HepG2 (cell line): ENCODE data around the gene COASY. TPM values are rescaled to one million over a fixed set of nuclear protein-coding genes. Genes with fewer than 3 reads are reported as not detected.
A peak's percentile ranks its signal among the peaks of the same experiment; 100 is the strongest.

Experiments
- ATAC-seq: fragments of 200-7000 bp; cut with Tn5 transposase; 3 replicates; pipeline ENCODE4 v1.9.1; 2020; ENCODE audit warnings: mild to moderate bottlenecking, moderate library complexity
- BruUV-seq: library from RNA; stranded (reverse); fragments of 400-500 nt; replicated peaks from 2 replicates; lab custom pipeline; 2021; lab: Mats Ljungman, UMichigan
- CTCF ChIA-PET: fragments of 300-600 bp; formaldehyde crosslinking; extraction: SDS; loops from one replicate; lab custom pipeline; 2021; ENCODE audit warnings: low total read pairs, inconsistent platforms, low intra/inter-chr PET ratio; lab: Yijun Ruan, JAX
- POLR2A ChIA-PET: fragments of 350-600 bp; sonication (Branson Sonifier 250); formaldehyde crosslinking; loops from one replicate; lab custom pipeline; 2020; ENCODE audit warnings: antibody characterized with exemption, inconsistent platforms; lab: Yijun Ruan, JAX
- DNase-seq: peaks from one replicate; pipeline ENCODE4 v3.0.0-alpha.2; 2015; ENCODE audit warnings: low spot score
- FAIRE-seq: peaks from 3 replicates; lab custom pipeline; 2011; peaks lifted over from hg19 to GRCh38; lab: Jason Lieb, UNC
- H2AFZ ChIP-seq: one replicate; pipeline ENCODE4 v1.6.1; 2011; ENCODE audit warnings: low read length, inconsistent platforms
- H3K27ac ChIP-seq: fragments of 300-600 bp; 3 replicates; pipeline ENCODE4 v1.8.0; 2011; ENCODE audit warnings: mixed run types, mild to moderate bottlenecking, mixed read lengths, low read length, inconsistent platforms; ENCODE audit not compliant: insufficient read depth; ENCODE audit errors: extremely low read length
- H3K27me3 ChIP-seq, 2 experiments: fragments of 200-600 bp in 1 of 2; 2 replicates in 1 of 2; 3 replicates in 1 of 2; pipeline versions ENCODE4 v1.6.0 to v1.8.0; 2011; ENCODE audit warnings: low read length in 2 of 2, mild to moderate bottlenecking in 2 of 2, moderate library complexity in 2 of 2, inconsistent platforms in 1 of 2; ENCODE audit not compliant: insufficient read depth in 2 of 2, control insufficient read depth in 1 of 2
- H3K36me3 ChIP-seq, 2 experiments: fragments of 200-600 bp in 1 of 2; replicated peaks in 1 of 2; 2 replicates in 1 of 2; 3 replicates in 1 of 2; pipeline versions ENCODE4 v1.5.1 to v1.8.0; 2011; ENCODE audit warnings: low read length in 2 of 2, inconsistent platforms in 1 of 2; ENCODE audit not compliant: insufficient read depth in 2 of 2, control insufficient read depth in 1 of 2
- H3K4me1 ChIP-seq: 2 replicates; pipeline ENCODE4 v1.5.1; 2012; ENCODE audit warnings: low read length, inconsistent platforms; ENCODE audit not compliant: insufficient read depth
- H3K4me2 ChIP-seq: 2 replicates; pipeline ENCODE4 v1.6.0; 2011; ENCODE audit warnings: low read depth, low read length, inconsistent platforms
- H3K4me3 ChIP-seq, 3 experiments: fragments of 200-600 bp in 1 of 3; sonication (generic), shearing (Covaris generic) in 1 of 3; replicated peaks in 1 of 3; 2 replicates each; pipeline ENCODE4 v1.5.1; 2011 to 2016; ENCODE audit warnings: low read length in 3 of 3, inconsistent platforms in 2 of 3, low read depth in 2 of 3, mild to moderate bottlenecking in 2 of 3, control low read depth in 1 of 3, mixed read lengths in 1 of 3; ENCODE audit not compliant: insufficient read depth in 1 of 3
- H3K79me2 ChIP-seq: one replicate; pipeline ENCODE4 v1.6.1; 2011; ENCODE audit warnings: low read length, inconsistent platforms; ENCODE audit not compliant: insufficient read depth
- H3K9ac ChIP-seq: 2 replicates; pipeline ENCODE4 v1.6.0; 2011; ENCODE audit warnings: mild to moderate bottlenecking, low read depth, low read length, inconsistent platforms; ENCODE audit not compliant: insufficient read depth
- H3K9me3 ChIP-seq: 2 replicates; pipeline ENCODE4 v1.5.1; 2012; ENCODE audit warnings: mild to moderate bottlenecking, low read length
- H4K20me1 ChIP-seq: 2 replicates; pipeline ENCODE4 v1.6.0; 2011; ENCODE audit warnings: inconsistent platforms, mild to moderate bottlenecking, low read length, moderate library complexity; ENCODE audit not compliant: insufficient read depth
- ATF7-NPFF ChIP-seq: sonication (generic); formaldehyde crosslinking; IDR thresholded peaks from 2 replicates; pipeline ENCODE4 v1.8.1; 2023; ENCODE audit warnings: mild to moderate bottlenecking, low read depth, missing genetic modification reagents, moderate library complexity
- DPF2 ChIP-seq: sonication (generic); formaldehyde crosslinking; IDR thresholded peaks from 2 replicates; pipeline ENCODE4 v1.4.0; 2020; ENCODE audit warnings: mild to moderate bottlenecking, low read depth, missing genetic modification reagents, borderline replicate concordance
- ETV5 ChIP-seq: IDR thresholded peaks from 2 replicates; pipeline ENCODE4 v1.6.1; 2018; ENCODE audit warnings: missing biosample characterization, missing genetic modification reagents, inconsistent platforms, borderline replicate concordance
- GLI4 ChIP-seq: sonication (generic); formaldehyde crosslinking; IDR thresholded peaks from 2 replicates; pipeline ENCODE4 v1.5.1; 2020; ENCODE audit warnings: missing genetic modification reagents, mild to moderate bottlenecking, moderate library complexity, borderline replicate concordance
- RERE ChIP-seq: IDR thresholded peaks from 2 replicates; pipeline ENCODE4 v1.6.1; 2016; ENCODE audit warnings: low read depth, missing genetic modification reagents, missing compliant biosample characterization
- SMARCC2 ChIP-seq: fragments of 450-650 bp; IDR thresholded peaks from 2 replicates; pipeline ENCODE4 v1.6.1; 2017; ENCODE audit warnings: antibody characterized with exemption, mild to moderate bottlenecking
- TERF1 ChIP-seq: sonication (generic); formaldehyde crosslinking; IDR thresholded peaks from 2 replicates; pipeline ENCODE4 v1.8.0; 2022; ENCODE audit warnings: mild to moderate bottlenecking, missing genetic modification reagents, moderate library complexity
- ZNF280D ChIP-seq: sonication (generic); formaldehyde crosslinking; IDR thresholded peaks from 2 replicates; pipeline ENCODE4 v1.5.1; 2020; ENCODE audit warnings: mild to moderate bottlenecking, missing genetic modification reagents
- ZNF350 ChIP-seq: sonication (generic); formaldehyde crosslinking; IDR thresholded peaks from 2 replicates; pipeline ENCODE4 v1.4.0; 2020; ENCODE audit warnings: mild to moderate bottlenecking, low read depth, missing genetic modification reagents, borderline replicate concordance
- ZNF740 ChIP-seq: sonication (generic); formaldehyde crosslinking; IDR thresholded peaks from 2 replicates; pipeline ENCODE4 v1.4.0; 2020; ENCODE audit warnings: missing genetic modification reagents
- WGBS: methylation state at CpG from one replicate; pipeline ENCODE4 v1.1.6; 2017; ENCODE audit warnings: low lambda C conversion rate; 5-methylcytosine and 5-hydroxymethylcytosine counted together
- in situ Hi-C: cut with HindIII; loops from 2 replicates; pipeline ENCODE4 v1.10.0; 2017; ENCODE audit warnings: low pct_unique_long_range_greater_than_20kb; ENCODE audit not compliant: extremely low pct_ligation_motif_present
- intact Hi-C: fragments of 100-400 bp; cut with micrococcal nuclease; formaldehyde crosslinking; loops from one replicate; pipeline ENCODE4 v1.10.0; 2022; ENCODE audit not compliant: unreplicated experiment
- polyA plus RNA-seq, 8 experiments: library from polyadenylated mRNA; depleted of rRNA in 3 of 8; stranded (reverse) in 7 of 8; unstranded in 1 of 8; fragments of >200 nt; fragmentation: Illumina TruSeq in 4 of 8; extraction: Trizol in 4 of 8; gene quantifications; 2 replicates each; pipeline versions ENCODE4 v1.2.1 to v1.2.3, GENCODE V29; 2011 to 2016; ENCODE audit warnings: low read depth in 4 of 8, missing spikeins in 1 of 8, mixed read lengths in 1 of 8; ENCODE audit not compliant: insufficient read depth in 1 of 8
- total RNA-seq, 5 experiments: library from RNA; depleted of rRNA; stranded (reverse); fragments of >200 nt; fragmentation: Illumina TruSeq; extraction: Trizol; gene quantifications; 2 replicates each; pipeline ENCODE4 v1.2.3, GENCODE V29; 2016; ENCODE audit warnings: low read depth in 1 of 5

Gene COASY
- total and polyA plus RNA-seq, 2 of the 13 experiments (the other 11 are each of a cell fraction or from before 2014, with no cell fraction given) = 90.7 to 125 TPM

DNA sequence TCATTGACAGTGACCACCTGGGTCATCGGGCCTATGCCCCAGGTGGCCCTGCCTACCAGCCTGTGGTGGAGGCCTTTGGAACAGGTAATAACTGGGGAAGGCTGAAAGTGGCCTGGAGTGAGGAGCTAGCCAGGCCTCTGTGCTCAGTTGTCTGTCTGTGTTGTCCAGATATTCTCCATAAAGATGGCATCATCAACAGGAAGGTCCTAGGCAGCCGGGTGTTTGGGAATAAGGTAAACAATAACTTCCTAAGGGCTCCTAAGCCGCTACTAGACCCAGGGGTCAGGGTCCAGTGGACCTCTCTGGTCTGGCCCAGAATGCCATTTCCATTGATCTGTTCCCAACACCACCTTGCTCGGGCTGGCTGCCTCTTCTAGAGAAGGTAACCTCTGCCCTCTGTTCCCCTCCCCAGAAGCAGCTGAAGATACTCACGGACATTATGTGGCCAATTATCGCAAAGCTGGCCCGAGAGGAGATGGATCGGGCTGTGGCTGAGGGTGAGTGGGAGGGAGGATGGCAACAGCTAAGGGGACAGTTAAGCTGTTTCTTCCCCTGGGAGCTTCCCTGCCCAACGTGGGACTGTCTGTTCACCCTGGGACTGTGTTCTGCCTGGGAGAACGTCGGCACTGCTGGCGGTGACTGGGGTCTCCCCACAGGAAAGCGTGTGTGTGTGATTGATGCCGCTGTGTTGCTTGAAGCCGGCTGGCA, 3.0 kb downstream of the COASY start:
- DNase-seq = peak; percentile 85
- CTCF ChIA-PET = no interaction called here
- in situ Hi-C loops = no loop called here
- intact Hi-C loops = no loop called here
- Histone ChIP-seq H3K4me1 (peaks cover 79% of the 10 kb centered on the region), H3K9me3 (no peaks in the 10 kb centered on the region), H3K79me2 (peaks cover 42% of the 10 kb centered on the region), H4K20me1 (no peaks in the 10 kb centered on the region), H3K36me3 (peaks cover 25 to 43% of the 10 kb centered on the region in 2 experiments), H3K4me3 (peak overlapping the region in 2 of 3 experiments; percentile 19 to 91; a peak in 4 of 6 replicates), H2AFZ (no peak overlapping the region), H3K27me3 (no peaks in the 10 kb centered on the region; a peak in 1 of 5 replicates), H3K4me2 (peak overlapping the region; percentile 82), H3K9ac (peak overlapping the region; percentile 94), H3K27ac (peak overlapping the region; percentile 91)
- no TSS peak for BruUV-seq
- peak; percentile 54 for ATAC-seq
- POLR2A ChIA-PET = interaction anchor here (0.6 to 8.5 kb wide), 19 partner anchors 11 to 259 kb away, joined by 3 to 128 read pairs (median 6); partner anchors contain the start of genes BECN1, CAVIN1, CNTD1 and COA3
- peak; percentile 60 for FAIRE-seq
- WGBS = 44% methylated on average over 14 of the region's 15 CpGs
- no peak for TF ChIP-seq SMARCC2
- no peak; the same call in 1 of the 2 replicates for TF ChIP-seq DPF2 (CRISPR knock-in tag)
- no peak for TF ChIP-seq GLI4 (CRISPR knock-in tag)
- TF ChIP-seq ZNF350 (CRISPR knock-in tag) = peak; percentile 46
- TF ChIP-seq ETV5 (CRISPR knock-in tag) = peak; percentile 81; the same call in 1 of the 2 replicates
- no peak for TF ChIP-seq TERF1 (CRISPR knock-in tag)
- no peak; the same call in 1 of the 2 replicates for TF ChIP-seq ZNF280D (CRISPR knock-in tag)
- TF ChIP-seq RERE (CRISPR knock-in tag) = no peak
- no peak for TF ChIP-seq ZNF740 (CRISPR knock-in tag)
- TF ChIP-seq ATF7-NPFF (CRISPR knock-in tag) = no peak
